Ovary (tissue), 3 donors: ENCODE data around the gene GTPBP2.

Experiments used
- EP300 ChIP-seq: sonication (generic); formaldehyde crosslinking; IDR thresholded peaks from one replicate; pipeline ENCODE4 v1.6.1; 2017; ENCODE audit warnings: antibody characterized with exemption
- POLR2A ChIP-seq: fragments of 450-650 bp; IDR thresholded peaks from one replicate; pipeline ENCODE4 v1.6.1; 2017; ENCODE audit warnings: antibody characterized with exemption, mild to moderate bottlenecking, moderate library complexity
- TF ChIP-seq, protein P1 (sequence below), 3 donors: fragments of 450-650 bp in 2 of 3; fragments of 200-600 bp in 1 of 3; IDR thresholded peaks; one replicate each; pipeline versions ENCODE4 v1.5.1 to v1.8.0; 2016 to 2022; ENCODE audit warnings: antibody characterized with exemption in 3 of 3, mild to moderate bottlenecking in 1 of 3
- donor health status: DM: no; HTN: no; CAD: no.

DNA sequence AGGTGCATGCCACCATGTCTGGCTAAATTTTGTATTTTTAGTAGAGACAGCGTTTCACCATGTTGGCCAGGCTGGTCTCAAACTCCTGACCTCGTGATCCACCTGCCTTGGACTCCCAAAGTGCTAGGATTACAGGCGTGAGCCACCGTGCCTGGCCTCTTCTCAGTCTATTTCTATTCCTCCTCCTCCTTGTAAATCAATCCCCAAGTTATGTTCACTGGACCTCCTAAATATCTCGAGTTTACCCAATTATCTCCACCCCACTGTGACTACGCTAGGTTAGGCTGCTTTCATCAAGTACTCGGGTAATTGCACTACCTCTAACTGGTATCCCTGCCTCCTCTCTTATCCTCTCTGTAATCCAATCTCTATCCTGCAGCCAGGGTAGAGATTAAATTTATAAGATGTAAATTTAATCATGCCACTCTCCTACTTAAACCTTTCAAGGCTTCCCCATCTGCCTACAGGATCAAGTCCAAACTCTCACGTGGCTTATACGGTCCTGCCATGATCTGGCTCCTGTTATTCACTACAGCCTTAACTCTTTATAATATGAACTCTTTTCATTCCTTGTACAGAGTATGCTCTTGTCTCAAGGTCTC lies 5.7 kb upstream of the GTPBP2 start:
- TF ChIP-seq, protein P1, sequence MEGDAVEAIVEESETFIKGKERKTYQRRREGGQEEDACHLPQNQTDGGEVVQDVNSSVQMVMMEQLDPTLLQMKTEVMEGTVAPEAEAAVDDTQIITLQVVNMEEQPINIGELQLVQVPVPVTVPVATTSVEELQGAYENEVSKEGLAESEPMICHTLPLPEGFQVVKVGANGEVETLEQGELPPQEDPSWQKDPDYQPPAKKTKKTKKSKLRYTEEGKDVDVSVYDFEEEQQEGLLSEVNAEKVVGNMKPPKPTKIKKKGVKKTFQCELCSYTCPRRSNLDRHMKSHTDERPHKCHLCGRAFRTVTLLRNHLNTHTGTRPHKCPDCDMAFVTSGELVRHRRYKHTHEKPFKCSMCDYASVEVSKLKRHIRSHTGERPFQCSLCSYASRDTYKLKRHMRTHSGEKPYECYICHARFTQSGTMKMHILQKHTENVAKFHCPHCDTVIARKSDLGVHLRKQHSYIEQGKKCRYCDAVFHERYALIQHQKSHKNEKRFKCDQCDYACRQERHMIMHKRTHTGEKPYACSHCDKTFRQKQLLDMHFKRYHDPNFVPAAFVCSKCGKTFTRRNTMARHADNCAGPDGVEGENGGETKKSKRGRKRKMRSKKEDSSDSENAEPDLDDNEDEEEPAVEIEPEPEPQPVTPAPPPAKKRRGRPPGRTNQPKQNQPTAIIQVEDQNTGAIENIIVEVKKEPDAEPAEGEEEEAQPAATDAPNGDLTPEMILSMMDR (IDR thresholded peaks at IDR 0.05): no peak
- TF ChIP-seq POLR2A: no peak
- TF ChIP-seq EP300: no peak
